ENCODE results near the gene NFATC4. TPM values are rescaled to one million over a fixed set of nuclear protein-coding genes. Genes with fewer than 3 reads are reported as not detected.
"Not testable (repeated sequence)": the region's sequence is repeated elsewhere in the genome, so short reads cannot be mapped to it uniquely, and the experiment has no call there.

The NFATC4 gene
- total RNA-seq (2014; rRNA removed; shearing (Covaris generic)), result 14.6 and 23.6 TPM in 2 replicates

- Histone ChIP-seq H3K9me3 (replicated peaks) (no peaks in the 10 kb centered on the region), H3K4me3 (peak within 1 kb of the TSS; percentile 60), H3K27me3 (replicated peaks) (no peaks in the 10 kb centered on the region), H3K36me3 (peaks cover 15% of the 10 kb centered on the region), H3K27ac (peak within 1 kb of the TSS; percentile 75), H3K4me1 (replicated peaks) (peaks cover 33% of the 10 kb centered on the region)
- peak; percentile 84 for DNase-seq (ENCODE audit: low read depth in 1 of 2, low spot score in 2 of 2)
These were observed at the start of gene NFATC4 for GRCh38 chr14:24367514-24368211. NFATC4 (plus strand) TSS chr14:24368184; CDS start chr14:24368341, 157 bp downstream.

- Histone ChIP-seq H3K4me3 (no peak overlapping the region), H3K27me3 (replicated peaks) (no peaks in the 10 kb centered on the region), H3K4me1 (replicated peaks) (peaks cover 13% of the 10 kb centered on the region), H3K9me3 (replicated peaks) (no peaks in the 10 kb centered on the region), H3K27ac (no peak overlapping the region), H3K36me3 (no peaks in the 10 kb centered on the region)
- no peak for DNase-seq (ENCODE audit: low read depth in 1 of 2, low spot score in 2 of 2)
These were observed 46.6 kb upstream of the NFATC4 start for GRCh38 chr14:24321212-24321975.

- Histone ChIP-seq H3K27ac (no peak overlapping the region), H3K4me1 (replicated peaks) (no peaks in the 10 kb centered on the region), H3K27me3 (replicated peaks) (no peaks in the 10 kb centered on the region), H3K9me3 (replicated peaks) (no peaks in the 10 kb centered on the region), H3K36me3 (no peaks in the 10 kb centered on the region), H3K4me3 (no peak overlapping the region)
- DNase-seq (ENCODE audit: low read depth in 1 of 2, low spot score in 2 of 2), result no peak
These were observed 45.3 kb upstream of the NFATC4 start for GRCh38 chr14:24322672-24323071.

GRCh38 chr14:24323341-24323740 is 44.6 kb upstream of the NFATC4 start:
- no peak overlapping the region for H3K4me3 ChIP-seq
- no peak for DNase-seq (ENCODE audit: low read depth in 1 of 2, low spot score in 2 of 2)
- H3K4me1 ChIP-seq (replicated peaks), result no peaks in the 10 kb centered on the region
- H3K27me3 ChIP-seq (replicated peaks), result no peaks in the 10 kb centered on the region
- H3K36me3 ChIP-seq, result no peaks in the 10 kb centered on the region
- H3K9me3 ChIP-seq (replicated peaks), result no peaks in the 10 kb centered on the region
- no peak overlapping the region for H3K27ac ChIP-seq

GRCh38 chr14:24324024-24324423 is 44.0 kb upstream of the NFATC4 start:
- DNase-seq (ENCODE audit: low read depth in 1 of 2, low spot score in 2 of 2), result no peak
- no peak overlapping the region for H3K4me3 ChIP-seq
- H3K27me3 ChIP-seq (replicated peaks), result no peaks in the 10 kb centered on the region

GRCh38 chr14:24325041-24325530 is 42.9 kb upstream of the NFATC4 start:
- H3K4me1 ChIP-seq (replicated peaks), result no peaks in the 10 kb centered on the region
- H3K36me3 ChIP-seq, result no peaks in the 10 kb centered on the region
- no peaks in the 10 kb centered on the region for H3K9me3 ChIP-seq (replicated peaks)
- H3K27me3 ChIP-seq (replicated peaks), result no peaks in the 10 kb centered on the region
- H3K4me3 ChIP-seq, result no peak overlapping the region
- no peak for DNase-seq (ENCODE audit: low read depth in 1 of 2, low spot score in 2 of 2)
- H3K27ac ChIP-seq, result no peak overlapping the region

More at GRCh38 chr14:24324024-24324423, 44.0 kb upstream of the NFATC4 start:
- Histone ChIP-seq H3K27ac (no peak overlapping the region), H3K36me3 (no peaks in the 10 kb centered on the region), H3K4me1 (replicated peaks) (no peaks in the 10 kb centered on the region), H3K9me3 (replicated peaks) (no peaks in the 10 kb centered on the region)

- DNase-seq (ENCODE audit: low read depth in 1 of 2, low spot score in 2 of 2), result no peak
- Histone ChIP-seq H3K36me3 (no peaks in the 10 kb centered on the region), H3K4me1 (replicated peaks) (no peaks in the 10 kb centered on the region), H3K27ac (no peak overlapping the region), H3K27me3 (replicated peaks) (no peaks in the 10 kb centered on the region), H3K4me3 (no peak overlapping the region), H3K9me3 (replicated peaks) (no peaks in the 10 kb centered on the region)
These were observed 42.0 kb upstream of the NFATC4 start for GRCh38 chr14:24325963-24326362.

- Histone ChIP-seq H3K4me3 (no peak overlapping the region), H3K27ac (no peak overlapping the region), H3K27me3 (replicated peaks) (no peaks in the 10 kb centered on the region), H3K4me1 (replicated peaks) (no peaks in the 10 kb centered on the region), H3K36me3 (no peaks in the 10 kb centered on the region), H3K9me3 (replicated peaks) (no peaks in the 10 kb centered on the region)
- no peak for DNase-seq (ENCODE audit: low read depth in 1 of 2, low spot score in 2 of 2)
These were observed 40.7 kb upstream of the NFATC4 start for GRCh38 chr14:24327303-24327702.

GRCh38 chr14:24327914-24328313 is 40.1 kb upstream of the NFATC4 start:
- not testable (repeated sequence) for H3K4me1 ChIP-seq (replicated peaks); H3K27ac ChIP-seq; H3K4me3 ChIP-seq; DNase-seq (ENCODE audit: low read depth in 1 of 2, low spot score in 2 of 2); H3K36me3 ChIP-seq; H3K9me3 ChIP-seq (replicated peaks); H3K27me3 ChIP-seq (replicated peaks)

GRCh38 chr14:24329073-24329663 is 38.8 kb upstream of the NFATC4 start:
- Histone ChIP-seq H3K4me1 (replicated peaks) (peaks cover 7% of the 10 kb centered on the region), H3K36me3 (no peaks in the 10 kb centered on the region), H3K27ac (no peak overlapping the region), H3K9me3 (replicated peaks) (no peaks in the 10 kb centered on the region), H3K27me3 (replicated peaks) (no peaks in the 10 kb centered on the region), H3K4me3 (no peak overlapping the region)
- no peak for DNase-seq (ENCODE audit: low read depth in 1 of 2, low spot score in 2 of 2)

- no peaks in the 10 kb centered on the region for H3K27me3 ChIP-seq (replicated peaks)
- DNase-seq (ENCODE audit: low read depth in 1 of 2, low spot score in 2 of 2), result no peak
- peaks cover 7% of the 10 kb centered on the region for H3K4me1 ChIP-seq (replicated peaks)
- H3K36me3 ChIP-seq, result no peaks in the 10 kb centered on the region
- H3K4me3 ChIP-seq, result no peak overlapping the region
- H3K27ac ChIP-seq, result no peak overlapping the region
- no peaks in the 10 kb centered on the region for H3K9me3 ChIP-seq (replicated peaks)
These were observed 38.2 kb upstream of the NFATC4 start for GRCh38 chr14:24329736-24330135.

- Histone ChIP-seq H3K27ac (no peak overlapping the region), H3K9me3 (replicated peaks) (no peaks in the 10 kb centered on the region), H3K36me3 (no peaks in the 10 kb centered on the region), H3K4me3 (no peak overlapping the region), H3K4me1 (replicated peaks) (peaks cover 7% of the 10 kb centered on the region), H3K27me3 (replicated peaks) (no peaks in the 10 kb centered on the region)
- no peak for DNase-seq (ENCODE audit: low read depth in 1 of 2, low spot score in 2 of 2)
These were observed 36.9 kb upstream of the NFATC4 start for GRCh38 chr14:24330973-24331674.

GRCh38 chr14:24331731-24332267 is 36.2 kb upstream of the NFATC4 start:
- DNase-seq (ENCODE audit: low read depth in 1 of 2, low spot score in 2 of 2), result no peak
- Histone ChIP-seq H3K9me3 (replicated peaks) (no peaks in the 10 kb centered on the region), H3K27me3 (replicated peaks) (no peaks in the 10 kb centered on the region), H3K4me3 (no peak overlapping the region), H3K36me3 (no peaks in the 10 kb centered on the region), H3K4me1 (replicated peaks) (peaks cover 7% of the 10 kb centered on the region), H3K27ac (no peak overlapping the region)

Measured in SJSA1 (cell line).